Epithelial cell of esophagus (primary cell): ENCODE results near the gene TRIM24.
A peak's percentile ranks its signal among the peaks of the same experiment; 100 is the strongest.

ENCODE experiments used
- DNase-seq: peaks from one replicate; pipeline ENCODE4 v3.0.0; 2010; ENCODE audit warnings: low read depth
- H3K4me3 ChIP-seq: 2 replicates; pipeline ENCODE4 v1.5.1; 2011; ENCODE audit warnings: mild to moderate bottlenecking, low read length, control low read depth
- TF ChIP-seq, protein P1 (sequence below): IDR thresholded peaks from 2 replicates; pipeline ENCODE4 v1.5.1; 2011; ENCODE audit warnings: low read depth, mild to moderate bottlenecking, low read length, control low read depth, inconsistent platforms; ENCODE audit not compliant: insufficient read depth; ENCODE audit errors: missing control alignments

Gene TRIM24

DNA sequence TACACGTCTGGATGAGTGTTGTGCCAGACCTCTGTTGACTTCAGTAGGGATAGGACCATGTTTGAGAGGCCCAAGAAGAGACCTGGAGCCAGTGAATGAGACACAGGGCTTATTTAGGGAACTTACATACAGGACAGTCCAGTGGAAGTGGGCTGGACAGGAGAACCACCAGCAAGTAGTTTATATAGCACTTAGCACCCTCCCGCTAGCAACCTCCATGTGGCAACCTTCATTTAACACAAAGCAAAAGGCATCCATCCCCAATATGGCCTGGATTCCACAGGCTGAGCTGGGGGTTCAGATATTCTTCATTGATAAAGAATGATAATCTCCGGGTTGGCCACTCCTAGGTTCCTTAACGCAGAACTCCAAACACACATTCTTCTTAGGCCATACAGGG, 93.7 kb downstream of the TRIM24 start:
- no peak overlapping the region for H3K4me3 ChIP-seq
- no peak for DNase-seq
- TF ChIP-seq, protein P1, sequence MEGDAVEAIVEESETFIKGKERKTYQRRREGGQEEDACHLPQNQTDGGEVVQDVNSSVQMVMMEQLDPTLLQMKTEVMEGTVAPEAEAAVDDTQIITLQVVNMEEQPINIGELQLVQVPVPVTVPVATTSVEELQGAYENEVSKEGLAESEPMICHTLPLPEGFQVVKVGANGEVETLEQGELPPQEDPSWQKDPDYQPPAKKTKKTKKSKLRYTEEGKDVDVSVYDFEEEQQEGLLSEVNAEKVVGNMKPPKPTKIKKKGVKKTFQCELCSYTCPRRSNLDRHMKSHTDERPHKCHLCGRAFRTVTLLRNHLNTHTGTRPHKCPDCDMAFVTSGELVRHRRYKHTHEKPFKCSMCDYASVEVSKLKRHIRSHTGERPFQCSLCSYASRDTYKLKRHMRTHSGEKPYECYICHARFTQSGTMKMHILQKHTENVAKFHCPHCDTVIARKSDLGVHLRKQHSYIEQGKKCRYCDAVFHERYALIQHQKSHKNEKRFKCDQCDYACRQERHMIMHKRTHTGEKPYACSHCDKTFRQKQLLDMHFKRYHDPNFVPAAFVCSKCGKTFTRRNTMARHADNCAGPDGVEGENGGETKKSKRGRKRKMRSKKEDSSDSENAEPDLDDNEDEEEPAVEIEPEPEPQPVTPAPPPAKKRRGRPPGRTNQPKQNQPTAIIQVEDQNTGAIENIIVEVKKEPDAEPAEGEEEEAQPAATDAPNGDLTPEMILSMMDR = no peak

DNA sequence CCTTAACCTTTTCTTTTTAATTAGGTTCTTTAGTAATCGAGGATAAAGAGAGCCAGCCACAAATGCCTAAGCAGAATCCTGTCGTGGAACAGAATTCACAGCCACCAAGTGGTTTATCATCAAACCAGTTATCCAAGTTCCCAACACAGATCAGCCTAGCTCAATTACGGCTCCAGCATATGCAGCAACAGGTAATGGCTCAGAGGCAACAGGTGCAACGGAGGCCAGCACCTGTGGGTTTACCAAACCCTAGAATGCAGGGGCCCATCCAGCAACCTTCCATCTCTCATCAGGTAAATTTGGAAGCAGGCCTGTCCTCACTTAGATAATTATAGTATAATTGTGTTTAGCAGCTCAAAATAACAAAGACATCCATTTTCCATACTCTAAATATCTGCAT, 94.6 kb downstream of the TRIM24 start:
- no peak overlapping the region for H3K4me3 ChIP-seq
- TF ChIP-seq, protein P1 = no peak
- no peak for DNase-seq

DNA sequence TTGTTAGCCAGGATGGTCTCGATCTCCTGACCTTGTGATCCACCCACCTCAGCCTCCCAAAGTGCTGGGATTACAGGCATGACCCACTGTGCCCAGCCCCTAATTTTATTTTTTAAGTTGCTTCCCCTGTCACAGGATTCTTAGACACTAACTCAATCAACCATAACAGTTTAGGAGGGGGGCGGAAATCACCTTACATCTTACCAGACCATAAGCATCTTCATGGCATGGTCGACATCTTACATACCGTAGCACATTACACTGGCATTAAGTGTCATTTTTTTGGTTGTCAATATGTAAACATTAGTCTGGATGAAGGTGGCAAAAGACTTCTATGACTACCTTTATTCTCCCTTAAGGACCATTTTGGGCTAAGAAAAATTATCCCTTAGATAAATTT, 95.6 kb downstream of the TRIM24 start:
- no peak for DNase-seq
- TF ChIP-seq, protein P1 = no peak
- H3K4me3 ChIP-seq = no peak overlapping the region

DNA sequence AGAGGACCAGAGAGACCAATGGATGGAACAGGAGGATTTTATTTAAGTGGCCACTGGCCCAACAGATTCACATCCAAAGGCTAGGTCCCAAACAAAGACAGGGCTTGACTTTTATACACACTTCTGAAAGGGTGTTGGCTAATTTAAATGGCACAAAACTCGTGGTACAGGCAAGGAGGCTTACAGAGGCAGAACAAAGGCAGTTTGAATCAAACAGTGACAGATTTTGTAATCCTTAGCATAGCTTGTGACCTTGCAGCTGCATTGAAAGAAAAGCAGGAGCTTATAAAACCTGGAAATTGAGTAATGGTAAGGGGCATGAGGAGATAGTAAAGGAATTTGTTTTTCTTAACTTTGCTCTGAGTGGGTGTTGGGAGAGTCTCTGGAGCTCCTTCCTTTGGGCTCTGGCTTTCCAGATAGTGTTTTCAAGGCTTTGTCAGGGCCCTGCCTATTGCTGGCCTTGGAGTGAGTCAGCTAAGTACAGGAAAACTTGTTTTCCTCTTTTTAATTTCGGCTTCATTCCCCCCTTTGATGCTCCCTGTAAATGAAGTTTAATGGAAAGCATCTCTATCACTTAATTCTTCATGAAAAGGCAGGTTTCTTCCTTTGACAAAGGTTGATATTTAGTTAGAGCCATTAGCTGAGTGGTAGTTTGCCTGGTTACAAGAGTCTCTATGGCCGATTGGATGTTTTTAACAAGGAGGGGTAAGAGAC, 96.9 kb downstream of the TRIM24 start:
- no peak for DNase-seq
- no peak overlapping the region for H3K4me3 ChIP-seq
- TF ChIP-seq, protein P1 = no peak

DNA sequence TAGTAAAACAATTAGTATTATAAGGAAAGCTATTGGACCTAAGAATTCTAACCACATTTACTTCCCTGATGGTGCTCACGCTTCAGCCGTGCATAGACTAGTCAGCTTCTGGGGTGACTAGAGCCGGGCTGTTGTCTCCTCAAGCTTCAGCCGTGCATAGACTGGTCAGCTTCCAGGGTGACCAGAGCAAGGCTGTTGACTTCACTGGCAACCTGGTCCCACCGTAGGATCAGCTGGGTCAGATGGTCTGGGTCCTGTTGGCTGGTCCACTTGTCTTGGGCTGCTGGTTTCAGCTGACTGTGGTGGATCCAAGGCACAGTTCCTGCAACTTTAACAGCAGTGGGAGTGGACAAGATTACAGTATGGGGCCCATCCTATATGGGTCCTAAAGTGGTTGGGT, 99.4 kb downstream of the TRIM24 start:
- no peak overlapping the region for H3K4me3 ChIP-seq
- TF ChIP-seq, protein P1 = no peak
- DNase-seq = no peak

DNA sequence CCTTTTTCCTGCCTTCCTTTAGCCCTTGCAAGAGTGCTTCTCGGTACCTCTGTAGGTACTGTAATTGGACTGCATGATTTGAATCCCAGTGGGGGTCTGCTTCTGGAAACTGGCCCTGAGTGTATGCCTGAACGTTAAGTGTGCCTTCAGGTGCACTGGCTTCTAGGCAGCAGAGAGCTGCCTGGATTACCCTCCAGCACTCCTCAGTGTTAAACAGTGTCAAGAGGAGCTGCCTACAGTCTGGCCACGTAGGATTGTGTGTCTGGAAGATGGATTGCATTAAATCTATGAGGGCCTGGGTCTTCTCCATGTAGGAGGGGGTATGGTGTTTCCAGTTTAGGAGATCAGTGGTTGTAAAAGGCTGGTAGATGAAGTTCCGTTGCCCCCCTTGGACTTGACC, 103.7 kb downstream of the TRIM24 start:
- TF ChIP-seq, protein P1 = no peak
- DNase-seq = no peak
- no peak overlapping the region for H3K4me3 ChIP-seq

DNA sequence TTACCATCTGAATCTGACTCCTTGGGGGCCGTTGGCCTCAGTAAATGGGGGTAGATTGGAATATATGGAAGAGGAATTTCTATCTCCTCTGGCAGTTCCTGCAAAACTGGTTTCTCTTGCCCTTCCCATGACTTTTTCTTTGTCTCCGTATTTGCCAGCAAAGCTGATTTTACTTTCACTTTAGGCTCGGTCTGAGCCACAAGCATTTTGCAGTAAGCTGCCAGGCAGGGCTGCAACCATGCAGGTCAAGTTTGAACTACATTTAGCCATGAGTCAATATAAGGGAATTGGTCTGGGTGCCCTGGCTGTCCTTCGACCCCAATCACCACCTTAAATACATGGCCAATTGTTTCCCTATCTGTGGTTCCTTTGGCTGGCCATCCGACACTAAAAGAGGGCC, 104.3 kb downstream of the TRIM24 start:
- peak; percentile 76 for DNase-seq
- H3K4me3 ChIP-seq = peak overlapping the region; percentile 7
- TF ChIP-seq, protein P1 = no peak
